ENCODE measurements around the gene ABHD10.
"Not testable (repeated sequence)": the region's sequence is repeated elsewhere in the genome, so short reads cannot be mapped to it uniquely, and the experiment has no call there.

ABHD10 gene

GRCh38 chr3:112035241-112035640, 56.4 kb downstream of the ABHD10 start:
- no peak for DNase-seq

- DNase-seq = not testable (repeated sequence)
These were observed 58.4 kb downstream of the ABHD10 start for GRCh38 chr3:112037194-112037593.

DNA sequence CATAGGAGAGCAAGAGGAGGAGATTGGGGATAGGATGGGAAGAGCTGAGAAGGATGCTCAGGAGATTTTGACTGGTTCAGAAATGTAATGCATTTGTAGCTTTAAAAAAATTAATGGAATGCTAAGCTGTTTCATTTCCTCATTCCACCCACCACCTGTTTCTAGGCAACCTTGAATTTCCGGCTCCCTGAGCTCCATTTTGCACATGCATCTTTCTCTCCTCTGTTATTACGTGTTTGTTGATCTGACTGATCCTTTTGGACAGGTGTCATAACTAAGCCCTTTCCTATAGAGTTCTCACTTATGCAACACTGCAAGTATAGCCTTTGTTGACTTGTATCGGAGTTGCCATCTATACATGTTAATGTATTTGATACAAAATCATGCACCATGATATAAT, 60.0 kb downstream of the ABHD10 start:
- no peak for DNase-seq

DNA sequence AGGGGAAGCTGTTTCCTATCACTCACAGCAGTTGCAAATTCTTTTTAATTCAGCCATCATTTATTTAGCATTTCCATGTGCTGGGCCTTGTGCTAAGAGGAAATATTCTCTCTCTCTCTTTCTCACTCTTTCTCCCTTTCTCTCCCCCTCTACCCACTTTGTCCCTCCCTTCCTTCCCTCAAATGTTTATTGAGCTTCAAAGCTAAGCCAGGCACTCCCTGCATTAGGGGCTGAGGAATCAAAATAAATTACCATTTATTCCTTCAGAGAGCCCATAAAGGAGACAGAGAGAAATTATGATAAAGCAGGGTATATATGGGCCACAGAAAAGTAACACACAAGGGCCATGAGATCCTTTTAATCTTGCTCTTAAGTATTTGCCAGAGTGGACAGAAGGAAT, 62.5 kb downstream of the ABHD10 start:
- DNase-seq = no peak

DNA sequence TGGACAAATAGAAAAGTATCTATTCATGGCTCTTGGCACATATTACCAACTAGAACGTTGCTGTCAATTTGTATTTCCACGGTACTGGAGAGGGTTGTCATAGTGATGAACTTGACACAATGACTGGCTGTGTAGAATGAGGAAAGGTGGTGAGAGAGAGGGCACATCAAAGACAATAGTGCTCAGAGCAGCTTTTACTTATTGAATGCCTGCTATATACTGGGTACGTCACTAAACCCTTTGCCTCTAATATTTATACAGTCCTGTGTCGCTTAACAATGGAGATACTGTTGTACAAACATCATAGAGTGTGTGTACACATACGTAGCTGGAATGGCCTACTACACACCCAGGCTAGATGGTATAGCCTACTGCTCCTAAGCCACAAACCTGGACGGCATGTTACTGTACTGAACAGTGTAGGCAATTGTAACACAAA, 64.0 kb downstream of the ABHD10 start:
- no peak for DNase-seq

All from activated effector memory CD4-positive, alpha-beta T cell treated with Interleukin-2 at 50 U/mL for 16 hours (primary cell).